ENCODE data around the gene DZIP1L.
"Not testable (repeated sequence)": the region's sequence is repeated elsewhere in the genome, so short reads cannot be mapped to it uniquely, and the experiment has no call there.

Gene DZIP1L

DNA sequence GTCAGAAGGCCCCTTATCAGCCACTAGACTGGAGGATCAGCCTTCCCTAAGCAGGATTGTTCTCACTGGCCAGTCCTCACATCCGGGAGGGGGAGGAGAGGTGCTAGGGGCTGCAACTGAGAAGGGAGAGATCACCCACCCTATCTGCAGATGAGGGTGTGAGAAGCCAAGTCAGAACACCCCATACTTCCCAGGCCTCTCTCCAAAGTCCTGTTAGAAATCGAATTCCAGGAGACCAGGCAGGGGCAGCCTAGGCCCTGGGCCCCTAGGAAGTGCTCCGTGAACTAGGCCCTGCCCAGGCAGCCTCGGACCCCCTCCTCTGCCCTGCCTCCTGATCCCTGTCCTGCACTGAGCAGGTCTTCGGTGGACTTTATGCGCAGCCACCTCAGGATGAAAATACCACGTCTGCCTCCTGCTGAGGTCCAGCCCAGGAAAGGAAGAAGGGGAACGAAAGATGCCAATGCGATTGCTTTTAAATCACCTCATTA, 933 bp downstream of the DZIP1L start:
- no peak for DNase-seq (ENCODE audit: low read depth)

- no peak for DNase-seq (ENCODE audit: low read depth)
These were observed 2.1 kb downstream of the DZIP1L start for GRCh38 chr3:138113326-138113725.

GRCh38 chr3:138112362-138112761, 3.0 kb downstream of the DZIP1L start:
- DNase-seq (ENCODE audit: low read depth) = no peak

GRCh38 chr3:138105598-138105997, 9.8 kb downstream of the DZIP1L start:
- no peak for DNase-seq (ENCODE audit: low read depth)

DNA sequence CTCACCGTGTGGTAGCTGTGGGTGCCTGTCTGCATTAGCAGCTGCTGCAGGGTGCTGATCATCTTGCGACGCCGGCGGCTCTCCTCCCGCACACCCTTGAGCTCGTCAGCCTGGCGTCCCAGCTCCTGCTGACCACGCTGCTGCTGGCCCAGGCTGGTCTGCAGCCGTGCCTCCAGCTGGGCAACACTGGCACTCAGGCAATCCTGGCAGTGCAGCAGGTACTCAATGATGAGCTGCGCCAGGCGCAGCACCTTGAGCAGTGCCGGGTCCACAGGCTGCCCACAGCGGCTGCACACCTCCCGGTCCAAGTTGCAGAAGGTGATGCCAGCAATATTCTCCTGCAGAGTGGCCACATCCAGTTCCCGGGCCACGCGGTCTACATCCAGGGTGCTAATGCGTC, 11.9 kb downstream of the DZIP1L start:
- DNase-seq (ENCODE audit: low read depth) = no peak

GRCh38 chr3:138101351-138101940, 14.0 kb downstream of the DZIP1L start:
- DNase-seq (ENCODE audit: low read depth) = not testable (repeated sequence)

GRCh38 chr3:138099417-138099816, 16.0 kb downstream of the DZIP1L start:
- no peak for DNase-seq (ENCODE audit: low read depth)

DNA sequence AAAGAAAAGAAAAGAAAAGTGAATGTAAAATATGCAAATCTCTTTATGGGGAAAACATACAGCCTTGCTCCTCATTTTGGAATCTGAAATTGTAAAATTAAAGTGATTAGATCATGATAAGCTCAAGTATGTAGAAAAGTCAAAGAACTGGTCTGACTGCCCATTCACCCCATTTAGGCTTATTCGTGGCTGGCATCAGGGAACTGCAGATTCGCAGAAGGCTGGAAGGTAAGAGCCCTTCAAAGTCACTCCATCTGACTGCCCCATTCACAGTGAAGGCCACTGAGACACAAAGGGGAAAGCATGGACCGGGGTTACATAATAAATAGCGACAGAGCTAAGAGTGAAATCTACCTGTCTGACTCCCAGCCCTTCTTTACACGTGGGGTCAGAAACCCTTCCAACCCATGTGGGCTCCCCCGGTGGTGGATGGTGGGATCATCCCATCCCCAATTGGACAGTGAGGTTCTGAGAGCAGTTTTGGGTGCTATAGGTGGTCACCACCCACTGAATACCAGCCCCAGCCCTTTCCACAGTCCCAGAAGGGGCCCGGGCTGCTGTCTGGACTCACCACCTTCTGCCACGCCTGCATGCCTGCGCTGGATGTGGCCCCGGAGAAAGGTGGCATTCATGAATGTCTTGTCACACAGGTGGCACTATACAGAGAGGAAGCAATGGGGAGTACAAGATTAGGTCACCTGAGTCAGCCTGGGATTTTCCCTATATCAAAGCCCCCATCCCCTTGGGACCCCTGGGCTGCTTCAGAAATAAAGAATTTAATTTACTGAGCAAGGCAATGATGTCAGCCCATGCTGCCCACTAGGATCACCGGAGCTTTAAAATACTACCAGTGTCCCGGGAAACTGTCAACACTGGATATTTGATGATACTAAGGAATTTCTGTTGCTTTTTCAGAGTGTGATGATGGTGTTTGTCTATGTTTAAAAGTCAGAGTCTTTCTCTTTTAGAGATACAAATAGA, 17.9 kb downstream of the DZIP1L start:
- no peak for DNase-seq (ENCODE audit: low read depth)

DNA sequence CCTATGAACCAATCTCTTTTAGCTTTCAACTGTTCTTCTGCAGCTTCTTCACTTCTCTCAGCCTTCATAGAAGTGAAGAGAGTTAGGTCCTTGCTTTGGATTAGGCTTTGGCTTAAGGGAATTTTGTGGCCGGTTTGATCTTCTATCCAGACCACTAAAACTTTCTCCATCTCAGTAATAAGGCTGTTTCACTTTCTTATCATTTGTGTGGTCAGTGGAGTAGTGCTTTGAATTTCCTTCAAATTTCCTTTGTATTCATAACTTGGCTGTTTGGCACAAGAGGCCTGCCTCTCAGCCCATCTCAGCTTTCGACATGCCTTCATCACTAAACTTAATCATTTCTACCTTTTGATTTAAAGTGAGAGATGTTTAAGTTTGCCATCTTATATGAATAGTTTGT, 21.7 kb downstream of the DZIP1L start:
- DNase-seq (ENCODE audit: low read depth) = no peak

- DNase-seq (ENCODE audit: low read depth) = no peak
These were observed 23.4 kb downstream of the DZIP1L start for GRCh38 chr3:138092023-138092422.

DNA sequence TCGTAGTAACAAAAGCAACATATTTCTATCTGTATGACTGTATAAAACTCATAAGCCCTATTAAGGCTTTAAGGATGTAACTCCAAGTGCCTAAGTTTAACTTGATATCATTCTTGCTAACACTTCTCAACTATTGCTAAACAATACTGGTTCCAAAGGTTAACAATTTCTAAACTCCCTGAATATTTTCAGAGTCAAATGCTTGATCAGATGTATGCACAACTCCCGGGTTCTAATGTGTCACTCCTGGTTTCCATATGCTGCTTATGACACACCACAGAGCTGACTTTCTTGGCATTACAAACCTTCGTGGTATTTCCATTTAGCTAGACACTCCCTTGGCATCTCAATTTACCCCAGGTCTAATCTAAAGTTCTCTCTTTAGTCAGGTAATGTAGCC, 26.3 kb downstream of the DZIP1L start:
- DNase-seq (ENCODE audit: low read depth) = no peak

DNA sequence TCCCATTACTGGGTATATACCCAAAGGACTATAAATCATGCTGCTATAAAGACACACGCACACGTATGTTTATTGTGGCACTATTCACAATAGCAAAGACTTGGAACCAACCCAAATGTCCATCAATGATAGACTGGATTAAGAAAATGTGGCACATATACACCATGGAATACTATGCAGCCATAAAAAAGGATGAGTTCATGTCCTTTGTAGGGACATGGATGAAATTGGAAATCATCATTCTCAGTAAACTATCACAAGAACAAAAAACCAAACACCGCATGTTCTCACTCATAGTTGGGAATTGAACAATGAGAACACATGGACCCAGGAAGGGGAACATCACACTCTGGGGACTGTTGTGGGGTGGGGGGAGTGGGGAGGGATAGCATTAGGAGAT, 29.7 kb downstream of the DZIP1L start:
- DNase-seq (ENCODE audit: low read depth) = not testable (repeated sequence)

DNA sequence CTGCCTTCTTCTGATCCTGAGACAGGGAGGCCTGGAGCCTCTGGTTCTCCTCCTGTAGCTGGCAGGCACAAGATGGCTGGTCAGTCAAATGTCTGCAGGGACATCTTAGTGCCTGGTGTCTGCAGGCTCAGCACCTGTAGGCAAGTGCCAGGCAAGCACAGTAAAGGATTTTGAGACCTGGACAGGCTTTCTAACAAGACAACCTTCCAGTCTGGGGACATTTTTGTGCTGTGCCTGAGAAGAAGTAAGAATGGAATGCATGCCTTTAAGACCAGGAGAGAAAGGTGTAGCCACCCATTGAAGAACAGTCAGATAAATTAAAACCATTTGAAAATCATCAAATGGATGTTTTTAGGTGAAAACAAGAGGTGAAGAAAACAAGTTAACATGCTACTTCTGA, 31.2 kb downstream of the DZIP1L start:
- DNase-seq (ENCODE audit: low read depth) = no peak

DNA sequence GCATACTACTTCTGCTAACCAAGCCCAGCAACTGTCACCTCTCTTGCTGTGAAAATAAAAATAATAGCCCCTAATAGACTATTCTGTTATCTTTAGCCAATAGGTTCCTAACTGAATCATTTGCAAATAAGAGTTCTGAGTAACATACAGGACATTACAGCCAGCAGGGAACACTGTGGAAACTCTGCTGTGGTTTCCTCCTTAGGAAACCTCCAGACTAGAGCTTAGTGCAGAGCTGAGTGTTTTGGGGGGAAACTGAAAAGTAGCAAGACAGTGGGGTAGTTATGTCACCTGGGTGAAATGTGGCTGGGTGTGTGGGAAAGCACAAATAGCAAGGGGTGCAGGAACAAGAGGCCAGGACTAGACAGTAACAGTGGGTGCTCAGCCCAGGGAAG, 32.4 kb downstream of the DZIP1L start:
- no peak for DNase-seq (ENCODE audit: low read depth)

DNA sequence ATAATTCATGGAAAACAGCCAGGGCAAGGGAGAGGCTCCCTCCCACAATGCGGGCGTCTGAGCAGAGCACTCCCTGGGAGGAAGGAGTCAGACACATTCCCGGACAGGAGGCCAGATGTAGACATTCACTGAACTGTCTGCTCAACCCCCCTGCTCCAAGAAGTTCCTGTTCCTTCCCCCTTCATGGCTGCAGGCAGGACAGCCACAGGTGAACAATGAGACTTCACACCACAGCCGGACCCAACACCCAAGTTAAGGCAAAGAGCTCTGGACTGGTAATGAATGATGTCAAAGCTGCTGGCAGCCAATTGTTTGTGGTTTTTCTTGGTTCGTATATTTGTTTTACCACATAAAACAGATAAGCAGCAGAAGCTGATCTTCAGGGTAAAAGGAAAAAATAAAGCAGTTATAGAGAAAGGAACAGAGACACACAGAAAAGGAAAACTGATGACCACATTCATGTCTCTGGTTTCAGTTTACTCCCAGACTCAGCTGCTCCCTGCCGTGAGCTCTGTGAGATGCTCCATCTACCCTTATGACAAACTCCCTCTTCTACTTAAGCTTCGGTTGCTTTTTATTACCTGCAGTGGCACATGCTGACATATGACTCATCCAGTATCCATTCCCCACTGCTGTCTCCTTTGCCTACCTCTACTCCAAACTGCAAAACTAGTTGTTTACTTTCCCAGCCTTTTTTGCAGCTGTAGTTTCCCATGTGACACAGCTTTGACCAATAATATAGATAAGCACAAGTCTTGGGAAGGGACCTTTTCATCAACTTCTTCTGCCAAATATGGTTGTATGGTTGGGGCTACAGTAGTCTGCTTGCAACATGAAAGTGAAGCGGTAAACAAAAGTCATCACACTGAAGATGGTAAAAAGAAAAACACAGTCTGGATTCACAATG, 33.1 kb downstream of the DZIP1L start:
- DNase-seq (ENCODE audit: low read depth) = no peak

GRCh38 chr3:138081371-138082084, 33.9 kb downstream of the DZIP1L start:
- no peak for DNase-seq (ENCODE audit: low read depth)

DNA sequence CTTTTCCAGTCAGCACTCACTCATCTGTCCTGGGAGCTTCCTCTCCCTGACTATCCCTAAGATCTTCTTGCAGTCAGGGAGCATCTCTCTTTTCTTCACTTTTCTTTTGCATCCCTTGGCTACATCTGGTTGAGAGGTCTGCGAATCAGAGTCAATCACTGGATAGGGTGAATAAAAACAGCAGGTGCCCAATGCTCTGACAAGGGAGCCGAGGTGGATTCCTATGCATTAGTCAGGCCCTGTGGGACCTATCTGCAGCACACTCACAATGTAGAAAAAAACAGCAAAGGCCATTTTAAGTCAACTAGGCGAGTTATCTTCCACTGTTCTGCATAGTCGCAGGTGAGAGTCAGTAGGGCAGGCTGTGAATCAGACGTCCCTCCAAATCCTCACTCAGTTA, 35.5 kb downstream of the DZIP1L start:
- no peak for DNase-seq (ENCODE audit: low read depth)

- DNase-seq (ENCODE audit: low read depth) = peak; percentile 97
These were observed 36.5 kb downstream of the DZIP1L start for GRCh38 chr3:138078901-138079344.

- no peak for DNase-seq (ENCODE audit: low read depth)
These were observed 37.3 kb downstream of the DZIP1L start for GRCh38 chr3:138078096-138078495.

- no peak for DNase-seq (ENCODE audit: low read depth)
These were observed 42.6 kb downstream of the DZIP1L start for GRCh38 chr3:138072796-138073195.

DNA sequence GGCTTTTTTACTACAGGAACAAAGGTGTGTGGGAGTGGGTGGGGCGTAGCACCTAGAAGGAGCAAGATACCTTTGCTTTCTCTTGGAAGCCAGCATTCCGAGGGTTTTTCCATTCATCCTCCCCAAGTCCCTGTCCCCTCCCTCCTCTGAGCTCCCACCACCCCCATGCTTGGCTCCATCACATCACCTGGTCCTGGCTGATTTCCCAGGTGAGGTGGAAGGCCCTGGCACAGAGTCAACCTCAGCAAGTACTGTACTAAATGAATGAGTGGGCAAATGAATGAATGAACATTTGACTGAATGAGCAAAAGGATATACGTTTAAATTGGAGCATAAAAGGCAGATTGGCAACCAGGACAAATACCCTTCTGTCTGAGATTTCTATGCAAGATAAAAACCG, 45.4 kb downstream of the DZIP1L start:
- DNase-seq (ENCODE audit: low read depth) = no peak

All from non-pigmented ciliary epithelial cell (primary cell).